GM12878 (cell line): ENCODE measurements around the gene ZNF367. TPM values are rescaled to one million over a fixed set of nuclear protein-coding genes. Genes with fewer than 3 reads are reported as not detected.

Experiments used
- ATAC-seq: fragments of 200-7000 bp; cut with Tn5 transposase; 3 replicates; pipeline ENCODE4 v1.9.1; 2020; ENCODE audit warnings: mild to moderate bottlenecking, moderate library complexity
- BruUV-seq: library from RNA; stranded (reverse); fragments of 400-500 nt; replicated peaks from 2 replicates; lab custom pipeline; 2021; lab: Mats Ljungman, UMichigan
- CTCF ChIA-PET: fragments of 300-600 bp; sonication (Branson Sonifier 250); formaldehyde crosslinking; extraction: SDS; loops from one replicate; lab custom pipeline; 2021; ENCODE audit warnings: inconsistent platforms; lab: Yijun Ruan, JAX
- POLR2A ChIA-PET: fragments of 350-600 bp; formaldehyde crosslinking; extraction: SDS; loops from one replicate; lab custom pipeline; 2021; ENCODE audit warnings: inconsistent platforms; lab: Charles Lee
- RAD21 ChIA-PET: fragments of 300-600 bp; sonication (Branson Sonifier 250); formaldehyde crosslinking; loops from one replicate; lab custom pipeline; 2023; ENCODE audit warnings: antibody characterized with exemption; ENCODE audit not compliant: unreplicated experiment; lab: Charles Lee
- SMC1A ChIA-PET: fragments of 300-600 bp; sonication (Branson Sonifier 250); formaldehyde crosslinking; loops from one replicate; lab custom pipeline; 2023; ENCODE audit not compliant: unreplicated experiment, uncharacterized antibody; lab: Charles Lee
- DNase-seq: peaks from one replicate; pipeline ENCODE4 v3.0.0-alpha.2; 2011; ENCODE audit warnings: low read depth, low spot score
- FAIRE-seq: peaks from 3 replicates; lab custom pipeline; 2011; peaks lifted over from hg19 to GRCh38; lab: Jason Lieb, UNC
- H2AFZ ChIP-seq: 2 replicates; pipeline ENCODE4 v1.6.0; 2011; ENCODE audit warnings: low read depth, low read length, control low read depth; ENCODE audit not compliant: control insufficient read depth
- H3K27ac ChIP-seq: 2 replicates; pipeline ENCODE4 v1.5.1; 2011; ENCODE audit warnings: control low read depth; ENCODE audit not compliant: control insufficient read depth, insufficient read depth
- H3K27me3 ChIP-seq, 2 experiments: replicated peaks in 1 of 2; 2 replicates each; pipeline versions ENCODE4 v1.6.0 to v1.6.1; 2011; ENCODE audit warnings: low read length in 1 of 2; ENCODE audit not compliant: control insufficient read depth in 2 of 2, insufficient read depth in 2 of 2
- H3K36me3 ChIP-seq, 2 experiments: 2 replicates each; pipeline ENCODE4 v1.5.1; 2011; ENCODE audit warnings: low read length in 1 of 2; ENCODE audit not compliant: control insufficient read depth in 2 of 2, insufficient read depth in 2 of 2
- H3K4me1 ChIP-seq: 2 replicates; pipeline ENCODE4 v1.6.1; 2011; ENCODE audit warnings: mild to moderate bottlenecking, low read length, moderate library complexity, mixed read lengths; ENCODE audit not compliant: control insufficient read depth, insufficient read depth
- H3K4me2 ChIP-seq: 2 replicates; pipeline ENCODE4 v1.6.0; 2011; ENCODE audit warnings: control low read depth; ENCODE audit not compliant: control insufficient read depth, insufficient read depth
- H3K4me3 ChIP-seq: fragments of 200-600 bp; sonication (generic); 2 replicates; pipeline ENCODE4 v1.5.1; 2016
- H3K79me2 ChIP-seq: 2 replicates; pipeline ENCODE4 v1.6.0; 2011; ENCODE audit warnings: low read length; ENCODE audit not compliant: control insufficient read depth, insufficient read depth
- H3K9ac ChIP-seq: 2 replicates; pipeline ENCODE4 v1.8.0; 2011; ENCODE audit warnings: low read length, control low read depth, mixed read lengths; ENCODE audit not compliant: control insufficient read depth, insufficient read depth
- H3K9me3 ChIP-seq: replicated peaks from 3 replicates; pipeline ENCODE4 v1.5.1; 2011; ENCODE audit warnings: mild to moderate bottlenecking, low read length; ENCODE audit not compliant: control insufficient read depth, insufficient read depth
- H4K20me1 ChIP-seq: 2 replicates; pipeline ENCODE4 v1.6.0; 2011; ENCODE audit not compliant: control insufficient read depth, insufficient read depth
- BMI1 ChIP-seq: fragments of 450-650 bp; IDR thresholded peaks from 2 replicates; pipeline ENCODE4 v1.6.1; 2016; ENCODE audit warnings: mild to moderate bottlenecking, moderate library complexity, borderline replicate concordance
- CHD2 ChIP-seq: IDR thresholded peaks from 2 replicates; pipeline ENCODE4 v1.6.1; 2011; ENCODE audit warnings: low read depth, low read length, improper control_type of control experiment, borderline replicate concordance
- FOXK2 ChIP-seq: fragments of 450-650 bp; IDR thresholded peaks from 2 replicates; pipeline ENCODE4 v1.6.1; 2017; ENCODE audit warnings: mild to moderate bottlenecking, moderate library complexity
- MEF2A ChIP-seq: IDR thresholded peaks from 2 replicates; pipeline ENCODE4 v1.6.1; 2011; ENCODE audit warnings: low read depth, mild to moderate bottlenecking, low read length, moderate library complexity; ENCODE audit not compliant: insufficient read depth
- RFX5 ChIP-seq: IDR thresholded peaks from 2 replicates; pipeline ENCODE4 v1.6.1; 2011; ENCODE audit warnings: low read depth, low read length, improper control_type of control experiment
- RUNX3 ChIP-seq: IDR thresholded peaks from 2 replicates; pipeline ENCODE4 v1.6.1; 2012; ENCODE audit warnings: low read length, inconsistent platforms
- TAF1 ChIP-seq: IDR thresholded peaks from 2 replicates; pipeline ENCODE4 v1.6.1; 2011; ENCODE audit warnings: mild to moderate bottlenecking, low read depth, low read length, borderline replicate concordance
- ZZZ3 ChIP-seq: IDR thresholded peaks from 2 replicates; pipeline ENCODE4 v1.6.1; 2011; ENCODE audit warnings: low read depth; ENCODE audit not compliant: control insufficient read depth, insufficient read length
- WGBS: methylation state at CpG from one replicate; pipeline ENCODE4 v1.1.6; 2016; ENCODE audit warnings: low lambda C conversion rate; ENCODE audit not compliant: insufficient replicate concordance, insufficient coverage; ENCODE audit errors: missing lambda C conversion rate; 5-methylcytosine and 5-hydroxymethylcytosine counted together
- in situ Hi-C: fragments of 300-500 bp; cut with MboI; formaldehyde crosslinking; loops from 9 replicates; pipeline ENCODE4 v1.14.3; 2018; ENCODE audit warnings: mixed read lengths
- intact Hi-C: fragments of 100-400 bp; cut with micrococcal nuclease; formaldehyde crosslinking; loops from one replicate; pipeline ENCODE4 v1.14.2; 2022; ENCODE audit not compliant: unreplicated experiment
- polyA plus RNA-seq, 11 experiments: library from polyadenylated mRNA; depleted of rRNA in 4 of 11; unstranded in 6 of 11; stranded (reverse) in 5 of 11; fragments of >200 nt; fragmentation: Nextera tagmentation in 4 of 11; fragmentation: Illumina TruSeq in 1 of 11; extraction: Ambion mirVana in 4 of 11; extraction: Trizol in 1 of 11; gene quantifications; 1 replicate in 1 of 11; 2 replicates in 10 of 11; pipeline versions ENCODE4 v1.2.1 to v1.2.3, GENCODE V29; 2011 to 2016; ENCODE audit warnings: inconsistent platforms in 2 of 11, missing spikeins in 2 of 11, low read depth in 1 of 11
- total RNA-seq, 4 experiments: library from RNA; depleted of rRNA in 3 of 4; stranded (reverse); fragments of >200 nt in 3 of 4; fragmentation: Illumina TruSeq in 1 of 4; extraction: Trizol in 1 of 4; gene quantifications; 2 replicates each; pipeline versions ENCODE4 v1.2.1 to v1.2.3, GENCODE V29; 2013 to 2021
- TF ChIP-seq, protein P1 (sequence below): fragments of 450-650 bp; IDR thresholded peaks from 2 replicates; pipeline ENCODE4 v1.6.1; 2016; ENCODE audit warnings: mild to moderate bottlenecking, moderate library complexity, borderline replicate concordance
- TF ChIP-seq, protein P2 (sequence below): fragments of 450-650 bp; formaldehyde crosslinking; IDR thresholded peaks from 2 replicates; pipeline ENCODE4 v1.4.0; 2020; ENCODE audit warnings: mild to moderate bottlenecking, moderate library complexity

ZNF367 gene
- total and polyA plus RNA-seq, 10 of the 15 experiments (the other 5 are each of a cell fraction or from before 2014, with no cell fraction given): 2.9 to 16.3 (median 11.1) TPM

DNA sequence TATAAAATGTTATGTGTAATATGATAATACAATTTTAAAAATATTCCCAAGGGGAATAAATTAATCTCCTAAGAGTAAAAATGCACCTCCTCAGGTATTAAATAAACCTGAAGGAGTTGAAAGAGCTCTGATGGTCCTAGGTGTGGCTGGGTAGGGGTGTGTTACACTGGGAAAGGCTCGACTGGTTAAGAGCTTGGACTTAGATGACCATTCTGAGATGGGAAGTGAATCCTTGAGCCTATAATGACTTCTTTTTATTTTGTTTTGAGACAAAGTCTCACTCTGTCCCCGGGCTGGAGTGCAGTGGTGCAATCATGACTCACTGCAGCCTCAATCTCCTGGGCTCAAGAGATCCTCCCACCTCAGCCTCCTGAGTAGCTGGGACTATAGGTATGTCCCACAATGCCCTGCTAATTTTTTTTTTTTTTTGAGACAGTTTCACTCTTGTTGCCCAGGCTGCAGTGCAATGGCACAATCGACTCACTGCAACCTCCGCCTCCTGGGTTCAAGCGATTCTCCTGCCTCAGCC is 22.6 kb upstream of the ZNF367 start (continued):
- TF ChIP-seq, protein P1, sequence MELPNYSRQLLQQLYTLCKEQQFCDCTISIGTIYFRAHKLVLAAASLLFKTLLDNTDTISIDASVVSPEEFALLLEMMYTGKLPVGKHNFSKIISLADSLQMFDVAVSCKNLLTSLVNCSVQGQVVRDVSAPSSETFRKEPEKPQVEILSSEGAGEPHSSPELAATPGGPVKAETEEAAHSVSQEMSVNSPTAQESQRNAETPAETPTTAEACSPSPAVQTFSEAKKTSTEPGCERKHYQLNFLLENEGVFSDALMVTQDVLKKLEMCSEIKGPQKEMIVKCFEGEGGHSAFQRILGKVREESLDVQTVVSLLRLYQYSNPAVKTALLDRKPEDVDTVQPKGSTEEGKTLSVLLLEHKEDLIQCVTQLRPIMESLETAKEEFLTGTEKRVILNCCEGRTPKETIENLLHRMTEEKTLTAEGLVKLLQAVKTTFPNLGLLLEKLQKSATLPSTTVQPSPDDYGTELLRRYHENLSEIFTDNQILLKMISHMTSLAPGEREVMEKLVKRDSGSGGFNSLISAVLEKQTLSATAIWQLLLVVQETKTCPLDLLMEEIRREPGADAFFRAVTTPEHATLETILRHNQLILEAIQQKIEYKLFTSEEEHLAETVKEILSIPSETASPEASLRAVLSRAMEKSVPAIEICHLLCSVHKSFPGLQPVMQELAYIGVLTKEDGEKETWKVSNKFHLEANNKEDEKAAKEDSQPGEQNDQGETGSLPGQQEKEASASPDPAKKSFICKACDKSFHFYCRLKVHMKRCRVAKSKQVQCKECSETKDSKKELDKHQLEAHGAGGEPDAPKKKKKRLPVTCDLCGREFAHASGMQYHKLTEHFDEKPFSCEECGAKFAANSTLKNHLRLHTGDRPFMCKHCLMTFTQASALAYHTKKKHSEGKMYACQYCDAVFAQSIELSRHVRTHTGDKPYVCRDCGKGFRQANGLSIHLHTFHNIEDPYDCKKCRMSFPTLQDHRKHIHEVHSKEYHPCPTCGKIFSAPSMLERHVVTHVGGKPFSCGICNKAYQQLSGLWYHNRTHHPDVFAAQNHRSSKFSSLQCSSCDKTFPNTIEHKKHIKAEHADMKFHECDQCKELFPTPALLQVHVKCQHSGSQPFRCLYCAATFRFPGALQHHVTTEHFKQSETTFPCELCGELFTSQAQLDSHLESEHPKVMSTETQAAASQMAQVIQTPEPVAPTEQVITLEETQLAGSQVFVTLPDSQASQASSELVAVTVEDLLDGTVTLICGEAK: no peak

DNA sequence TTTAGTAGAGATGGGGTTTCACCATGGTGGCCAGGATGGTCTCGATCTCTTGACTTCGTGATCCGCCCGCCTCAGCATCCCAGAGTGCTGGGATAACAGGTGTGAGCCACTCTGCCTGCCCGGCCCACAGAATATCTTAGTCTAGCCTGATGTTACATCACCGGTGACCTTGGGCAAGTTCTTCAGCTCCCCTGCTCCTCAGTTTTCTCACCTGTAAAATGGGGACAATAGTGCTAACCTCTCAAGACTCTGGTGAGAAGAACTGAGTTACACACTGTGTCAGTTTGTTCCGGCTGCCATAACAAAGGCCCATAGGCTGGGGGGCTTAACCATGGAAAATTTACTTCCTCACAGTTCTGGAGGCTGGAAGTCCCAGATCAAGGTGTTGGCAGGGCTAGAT is 19.3 kb upstream of the ZNF367 start:
- 87% methylated on average over 6 of the region's 7 CpGs for WGBS
- SMC1A ChIA-PET: no interaction called here
- CTCF ChIA-PET: interaction anchor here (1.3 kb wide), 1 partner anchor 15 kb away, joined by 4 read pairs; no protein-coding TSS in a partner anchor
- Histone ChIP-seq H3K9ac (no peak overlapping the region), H3K4me2 (no peak overlapping the region), H3K36me3 (no peaks in the 10 kb centered on the region), H3K9me3 (no peaks in the 10 kb centered on the region), H2AFZ (no peak overlapping the region), H4K20me1 (no peaks in the 10 kb centered on the region), H3K4me1 (no peaks in the 10 kb centered on the region), H3K4me3 (no peak overlapping the region), H3K27me3 (no peaks in the 10 kb centered on the region), H3K79me2 (no peaks in the 10 kb centered on the region), H3K27ac (no peak overlapping the region)
- DNase-seq: no peak
- RAD21 ChIA-PET: no interaction called here
- intact Hi-C loops: no loop called here
- POLR2A ChIA-PET: no interaction called here
- no peak for FAIRE-seq
- no peak for ATAC-seq
- in situ Hi-C loops: no loop called here
- BruUV-seq: no TSS peak
- TF ChIP-seq BMI1: no peak
- TF ChIP-seq, protein P1: no peak
- TF ChIP-seq TAF1: no peak
- TF ChIP-seq RFX5: no peak
- no peak for TF ChIP-seq RUNX3
- no peak for TF ChIP-seq ZZZ3
- TF ChIP-seq FOXK2: no peak
- no peak for TF ChIP-seq MEF2A
- TF ChIP-seq CHD2: no peak
- TF ChIP-seq, protein P2, sequence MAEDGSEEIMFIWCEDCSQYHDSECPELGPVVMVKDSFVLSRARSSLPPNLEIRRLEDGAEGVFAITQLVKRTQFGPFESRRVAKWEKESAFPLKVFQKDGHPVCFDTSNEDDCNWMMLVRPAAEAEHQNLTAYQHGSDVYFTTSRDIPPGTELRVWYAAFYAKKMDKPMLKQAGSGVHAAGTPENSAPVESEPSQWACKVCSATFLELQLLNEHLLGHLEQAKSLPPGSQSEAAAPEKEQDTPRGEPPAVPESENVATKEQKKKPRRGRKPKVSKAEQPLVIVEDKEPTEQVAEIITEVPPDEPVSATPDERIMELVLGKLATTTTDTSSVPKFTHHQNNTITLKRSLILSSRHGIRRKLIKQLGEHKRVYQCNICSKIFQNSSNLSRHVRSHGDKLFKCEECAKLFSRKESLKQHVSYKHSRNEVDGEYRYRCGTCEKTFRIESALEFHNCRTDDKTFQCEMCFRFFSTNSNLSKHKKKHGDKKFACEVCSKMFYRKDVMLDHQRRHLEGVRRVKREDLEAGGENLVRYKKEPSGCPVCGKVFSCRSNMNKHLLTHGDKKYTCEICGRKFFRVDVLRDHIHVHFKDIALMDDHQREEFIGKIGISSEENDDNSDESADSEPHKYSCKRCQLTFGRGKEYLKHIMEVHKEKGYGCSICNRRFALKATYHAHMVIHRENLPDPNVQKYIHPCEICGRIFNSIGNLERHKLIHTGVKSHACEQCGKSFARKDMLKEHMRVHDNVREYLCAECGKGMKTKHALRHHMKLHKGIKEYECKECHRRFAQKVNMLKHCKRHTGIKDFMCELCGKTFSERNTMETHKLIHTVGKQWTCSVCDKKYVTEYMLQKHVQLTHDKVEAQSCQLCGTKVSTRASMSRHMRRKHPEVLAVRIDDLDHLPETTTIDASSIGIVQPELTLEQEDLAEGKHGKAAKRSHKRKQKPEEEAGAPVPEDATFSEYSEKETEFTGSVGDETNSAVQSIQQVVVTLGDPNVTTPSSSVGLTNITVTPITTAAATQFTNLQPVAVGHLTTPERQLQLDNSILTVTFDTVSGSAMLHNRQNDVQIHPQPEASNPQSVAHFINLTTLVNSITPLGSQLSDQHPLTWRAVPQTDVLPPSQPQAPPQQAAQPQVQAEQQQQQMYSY: no peak
